GM23248 (cell line): ENCODE measurements around the gene DSE.

ENCODE experiments used
- EZH2 ChIP-seq: fragments of 200-600 bp; sonication (generic); IDR thresholded peaks from 2 replicates; pipeline ENCODE4 v1.6.1; 2018; ENCODE audit warnings: antibody characterized with exemption, mild to moderate bottlenecking; ENCODE audit not compliant: insufficient read depth, poor library complexity, severe bottlenecking
- EZH2phosphoT487 ChIP-seq: fragments of 200-600 bp; sonication (generic); IDR thresholded peaks from 2 replicates; pipeline ENCODE4 v1.6.1; 2018; ENCODE audit warnings: antibody characterized with exemption, moderate library complexity, mild to moderate bottlenecking, low read depth; ENCODE audit not compliant: insufficient read depth

GRCh38 chr6:116433206-116433712 lies 62.5 kb downstream of the DSE start:
- TF ChIP-seq EZH2 (no peak), EZH2phosphoT487 (no peak)
